GM18951 (cell line): ENCODE measurements around the gene NOC4L.

Source experiments
- POLR2A ChIP-seq: IDR thresholded peaks from 4 replicates; pipeline ENCODE4 v1.6.1; 2011; ENCODE audit warnings: mild to moderate bottlenecking; ENCODE audit not compliant: insufficient read length, insufficient read depth; ENCODE audit errors: extremely low read depth
- in situ Hi-C: fragments of 300-500 bp; cut with MboI; formaldehyde crosslinking; loops from one replicate; pipeline ENCODE4 v1.12.0; 2022; ENCODE audit warnings: low sequenced_read_pairs, mixed read lengths, inconsistent platforms; ENCODE audit not compliant: unreplicated experiment

The NOC4L gene

GRCh38 chr12:132196873-132197390 is 52.7 kb downstream of the NOC4L start:
- no peak for TF ChIP-seq POLR2A
- in situ Hi-C loops = no loop called here

GRCh38 chr12:132197581-132198354 is 53.5 kb downstream of the NOC4L start:
- TF ChIP-seq POLR2A = no peak
- in situ Hi-C loops = no loop called here

- in situ Hi-C loops = no loop called here
- TF ChIP-seq POLR2A = no peak
Measured at GRCh38 chr12:132199101-132199500, 54.8 kb downstream of the NOC4L start.

- in situ Hi-C loops = no loop called here
- no peak for TF ChIP-seq POLR2A
Measured at GRCh38 chr12:132199526-132200319, 55.5 kb downstream of the NOC4L start.

GRCh38 chr12:132200800-132201199 is 56.5 kb downstream of the NOC4L start:
- TF ChIP-seq POLR2A = no peak
- in situ Hi-C loops = no loop called here

GRCh38 chr12:132201391-132202120 is 57.3 kb downstream of the NOC4L start:
- in situ Hi-C loops = no loop called here
- no peak for TF ChIP-seq POLR2A
